Measurements from ENCODE around the gene AGBL4.

AGBL4 gene

DNA sequence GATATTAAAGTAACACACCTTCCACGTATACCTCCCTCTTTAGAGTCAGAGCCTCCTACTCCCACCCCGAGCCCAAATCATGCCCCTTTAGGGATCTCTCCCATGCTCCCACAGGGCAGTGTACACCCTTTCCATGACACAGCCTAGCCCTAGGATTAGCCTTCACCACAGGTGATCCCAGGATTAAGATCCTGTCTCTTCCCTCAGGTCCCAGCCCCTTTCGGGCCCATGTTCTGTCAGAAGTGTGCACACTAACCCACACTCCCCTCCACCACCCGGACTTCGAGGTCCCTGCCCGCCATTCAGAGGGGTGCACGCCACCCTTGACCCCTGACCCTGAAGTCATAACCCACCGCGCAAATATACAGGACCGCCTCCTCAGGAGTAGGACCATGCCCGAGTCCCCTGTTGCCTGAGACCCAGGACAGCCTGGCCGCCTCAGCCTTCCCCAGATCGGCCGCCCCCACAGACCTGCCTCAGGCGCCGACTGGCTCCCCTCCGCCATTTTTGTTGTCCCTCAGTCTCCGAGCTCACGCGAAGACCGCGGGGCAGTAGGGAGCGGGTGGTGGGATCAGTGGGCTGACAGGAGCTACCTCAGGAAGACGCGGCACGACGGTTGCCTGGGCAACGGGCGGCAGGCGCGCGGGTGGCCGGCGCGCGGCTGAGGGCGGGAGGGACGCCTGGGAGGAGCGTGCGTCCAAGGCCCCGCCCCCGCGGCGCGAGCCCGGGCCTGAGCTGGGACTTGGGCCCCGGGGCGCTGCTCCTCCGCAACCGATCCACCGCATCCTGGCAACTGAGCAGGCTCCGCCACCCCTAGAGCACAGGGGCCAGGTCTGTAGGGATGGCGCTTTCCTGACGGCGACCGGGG, at the start of gene AGBL4:
AGBL4 (minus strand) TSS at position 663 of the 868 bp plus-strand sequence.
- Mint-ChIP-seq H3K27me3 (ENCODE audit: low read depth) (peaks cover 10% of the 10 kb centered on the region), H3K4me1 (no peaks in the 10 kb centered on the region), H3K9me3 (peaks cover 12% of the 10 kb centered on the region), H3K36me3 (ENCODE audit: low read depth) (no peaks in the 10 kb centered on the region), H3K27ac (no peak within 1 kb of the TSS), H3K4me3 (peak within 1 kb of the TSS; percentile 50 to 65 (median 61))
- TF ChIP-seq, protein P1, sequence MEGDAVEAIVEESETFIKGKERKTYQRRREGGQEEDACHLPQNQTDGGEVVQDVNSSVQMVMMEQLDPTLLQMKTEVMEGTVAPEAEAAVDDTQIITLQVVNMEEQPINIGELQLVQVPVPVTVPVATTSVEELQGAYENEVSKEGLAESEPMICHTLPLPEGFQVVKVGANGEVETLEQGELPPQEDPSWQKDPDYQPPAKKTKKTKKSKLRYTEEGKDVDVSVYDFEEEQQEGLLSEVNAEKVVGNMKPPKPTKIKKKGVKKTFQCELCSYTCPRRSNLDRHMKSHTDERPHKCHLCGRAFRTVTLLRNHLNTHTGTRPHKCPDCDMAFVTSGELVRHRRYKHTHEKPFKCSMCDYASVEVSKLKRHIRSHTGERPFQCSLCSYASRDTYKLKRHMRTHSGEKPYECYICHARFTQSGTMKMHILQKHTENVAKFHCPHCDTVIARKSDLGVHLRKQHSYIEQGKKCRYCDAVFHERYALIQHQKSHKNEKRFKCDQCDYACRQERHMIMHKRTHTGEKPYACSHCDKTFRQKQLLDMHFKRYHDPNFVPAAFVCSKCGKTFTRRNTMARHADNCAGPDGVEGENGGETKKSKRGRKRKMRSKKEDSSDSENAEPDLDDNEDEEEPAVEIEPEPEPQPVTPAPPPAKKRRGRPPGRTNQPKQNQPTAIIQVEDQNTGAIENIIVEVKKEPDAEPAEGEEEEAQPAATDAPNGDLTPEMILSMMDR (IDR thresholded peaks at IDR 0.05; ENCODE audit: unreplicated experiment in 3 of 3) = no peak

- Mint-ChIP-seq H3K27ac (no peak overlapping the region), H3K36me3 (ENCODE audit: low read depth) (no peaks in the 10 kb centered on the region), H3K4me1 (no peaks in the 10 kb centered on the region), H3K9me3 (peaks cover 12% of the 10 kb centered on the region), H3K27me3 (ENCODE audit: low read depth) (no peaks in the 10 kb centered on the region), H3K4me3 (no peak overlapping the region)
- TF ChIP-seq, protein P1 (IDR thresholded peaks at IDR 0.05; ENCODE audit: unreplicated experiment in 3 of 3) = no peak
These were observed 43.1 kb upstream of the AGBL4 start for GRCh38 chr1:50066806-50067205.

GRCh38 chr1:50060279-50060678, 36.5 kb upstream of the AGBL4 start:
- TF ChIP-seq, protein P1 (IDR thresholded peaks at IDR 0.05; ENCODE audit: unreplicated experiment in 3 of 3) = no peak
- Mint-ChIP-seq H3K27ac (no peak overlapping the region), H3K4me1 (no peaks in the 10 kb centered on the region), H3K9me3 (peaks cover 13% of the 10 kb centered on the region), H3K27me3 (ENCODE audit: low read depth) (no peaks in the 10 kb centered on the region), H3K36me3 (ENCODE audit: low read depth) (no peaks in the 10 kb centered on the region), H3K4me3 (no peak overlapping the region)

DNA sequence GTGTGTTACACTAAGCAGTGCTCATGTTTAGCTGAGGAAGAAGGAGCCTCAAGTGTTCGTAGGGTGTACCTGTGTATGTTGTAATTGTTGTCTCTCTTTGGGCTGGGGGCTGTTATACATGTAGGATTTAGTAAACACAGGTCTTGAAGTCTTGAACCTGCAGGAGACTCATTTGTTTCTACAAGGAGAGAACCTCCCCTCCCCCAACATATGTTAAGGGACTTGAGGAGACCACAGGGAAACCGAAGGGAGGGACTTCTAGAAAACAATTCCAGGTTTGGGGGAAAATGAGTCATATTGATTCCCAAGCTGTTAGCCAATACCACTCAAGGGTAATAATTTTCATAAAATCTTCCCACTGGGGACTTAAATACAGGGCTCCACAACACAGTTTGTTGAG, 25.0 kb upstream of the AGBL4 start:
- no peak overlapping the region for H3K4me3 Mint-ChIP-seq
- TF ChIP-seq, protein P1 (IDR thresholded peaks at IDR 0.05; ENCODE audit: unreplicated experiment in 3 of 3) = no peak
- peaks cover 6% of the 10 kb centered on the region for H3K9me3 Mint-ChIP-seq
- no peaks in the 10 kb centered on the region for H3K36me3 Mint-ChIP-seq (ENCODE audit: low read depth)
- no peak overlapping the region for H3K27ac Mint-ChIP-seq
- H3K27me3 Mint-ChIP-seq (ENCODE audit: low read depth) = peaks cover 27% of the 10 kb centered on the region
- no peaks in the 10 kb centered on the region for H3K4me1 Mint-ChIP-seq

GRCh38 chr1:50047916-50048694, 24.4 kb upstream of the AGBL4 start:
- no peaks in the 10 kb centered on the region for H3K36me3 Mint-ChIP-seq (ENCODE audit: low read depth)

More at GRCh38 chr1:50047916-50048694, 24.4 kb upstream of the AGBL4 start:
- H3K4me3 Mint-ChIP-seq = no peak overlapping the region
- H3K27ac Mint-ChIP-seq = no peak overlapping the region
- H3K9me3 Mint-ChIP-seq = peaks cover 6% of the 10 kb centered on the region
- H3K4me1 Mint-ChIP-seq = no peaks in the 10 kb centered on the region
- H3K27me3 Mint-ChIP-seq (ENCODE audit: low read depth) = peaks cover 27% of the 10 kb centered on the region
- TF ChIP-seq, protein P1 (IDR thresholded peaks at IDR 0.05; ENCODE audit: unreplicated experiment in 3 of 3) = no peak

All from nephron (organoid).